Renal cortex interstitium (tissue), 11 donors: ENCODE measurements around the gene DCT. TPM values are rescaled to one million over a fixed set of nuclear protein-coding genes. Genes with fewer than 3 reads are reported as not detected.

Source experiments
- DNase-seq, 11 donors: peaks; one replicate each; pipeline ENCODE4 v3.0.0-alpha.2; 2013; ENCODE audit warnings: low read depth in 9 of 11, low spot score in 4 of 11; ENCODE audit errors: extremely low read depth in 1 of 11
- polyA plus RNA-seq, 3 donors: library from polyadenylated mRNA; unstranded; fragments of 120-200 nt; gene quantifications; one replicate each; pipeline ENCODE4 v1.2.1, GENCODE V29; 2013; ENCODE audit not compliant: insufficient read length in 3 of 3

The DCT gene
- polyA plus RNA-seq, 3 donors, result 0.26 to 0.39 (median 0.27) TPM

DNA sequence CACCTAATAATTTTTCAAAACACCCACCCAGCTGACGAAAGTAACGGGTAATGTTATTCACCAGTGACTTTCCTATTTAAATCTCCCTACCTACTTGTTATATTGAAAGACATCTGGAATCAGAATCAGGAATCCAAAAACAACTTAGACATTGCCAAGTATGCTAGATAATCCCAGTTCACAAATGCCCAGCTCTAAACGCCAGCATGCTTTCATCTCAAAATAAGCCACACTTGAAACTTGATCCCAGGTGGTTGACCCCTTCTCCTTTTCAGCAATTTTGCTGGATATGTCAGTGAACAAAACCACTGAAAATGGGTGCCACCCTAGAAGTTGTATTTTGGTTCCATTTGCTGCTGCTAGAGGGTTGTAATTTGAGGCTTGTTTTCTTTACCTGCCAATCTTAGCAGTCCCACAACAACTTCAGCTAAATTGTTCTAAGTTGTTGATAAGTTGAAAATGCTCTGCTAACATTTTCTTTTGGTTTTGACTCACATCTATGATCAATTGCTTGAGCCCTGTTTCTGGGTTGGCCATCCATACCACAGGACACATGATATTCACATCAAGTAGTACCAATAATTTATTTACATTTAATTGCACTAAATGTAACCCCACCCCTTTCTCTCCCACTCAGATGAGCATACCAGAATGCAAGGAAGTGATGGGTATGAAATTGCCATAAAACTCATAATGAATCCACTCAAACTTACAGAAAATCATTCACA is 66.4 kb downstream of the DCT start:
- no peak for DNase-seq

DNA sequence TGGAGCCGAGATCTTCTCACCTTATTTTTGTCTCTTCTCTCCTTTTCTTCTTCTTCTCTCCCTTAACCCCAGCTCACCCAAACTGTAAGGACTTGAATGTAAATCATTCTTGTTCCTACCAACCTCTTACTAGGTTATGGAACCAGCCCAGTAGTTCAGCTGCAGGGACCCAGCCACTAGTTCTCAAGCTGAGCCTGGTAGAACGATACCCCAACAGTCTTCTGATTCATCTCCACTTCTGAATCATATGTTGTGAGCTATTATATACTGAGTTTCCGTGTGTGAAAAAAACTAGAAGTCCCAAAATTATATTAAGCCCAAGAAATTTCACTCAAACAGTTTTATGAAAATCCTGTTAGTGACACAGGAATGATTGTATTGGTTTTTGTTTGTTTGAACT is 67.7 kb downstream of the DCT start:
- DNase-seq, result no peak

DNA sequence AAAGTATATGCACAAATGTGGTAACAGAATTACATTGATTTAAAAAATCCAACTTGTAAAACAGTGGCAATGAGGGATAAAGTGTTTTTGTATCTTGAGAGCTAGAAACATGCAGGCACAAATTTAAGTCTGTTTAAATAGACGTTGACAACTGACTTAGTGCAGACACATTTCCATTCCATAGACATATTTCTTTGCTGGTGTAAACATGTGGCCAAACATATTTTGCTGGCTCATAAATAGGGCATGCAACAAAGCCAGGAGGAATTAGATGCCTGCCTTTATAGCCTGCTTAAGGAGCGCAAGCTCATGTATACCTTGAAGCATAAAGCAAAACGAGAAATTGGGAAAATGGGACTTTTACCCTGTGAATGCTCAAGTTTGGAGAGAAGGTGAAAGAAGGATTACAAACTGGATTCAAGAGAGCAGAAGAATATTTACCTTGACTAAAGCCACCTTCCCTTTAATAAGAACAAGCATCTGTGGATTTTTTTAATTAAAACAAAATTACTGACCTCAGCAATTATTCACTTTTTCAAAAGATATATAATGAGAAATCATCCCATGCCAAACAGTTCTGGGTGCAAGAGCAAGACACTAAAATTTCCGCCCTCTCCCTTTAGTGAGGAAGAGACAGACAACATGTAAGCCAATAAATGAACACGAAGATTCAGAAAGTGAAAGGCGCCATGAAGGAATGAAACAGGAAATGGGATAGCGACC is 71.0 kb downstream of the DCT start:
- no peak for DNase-seq

DNA sequence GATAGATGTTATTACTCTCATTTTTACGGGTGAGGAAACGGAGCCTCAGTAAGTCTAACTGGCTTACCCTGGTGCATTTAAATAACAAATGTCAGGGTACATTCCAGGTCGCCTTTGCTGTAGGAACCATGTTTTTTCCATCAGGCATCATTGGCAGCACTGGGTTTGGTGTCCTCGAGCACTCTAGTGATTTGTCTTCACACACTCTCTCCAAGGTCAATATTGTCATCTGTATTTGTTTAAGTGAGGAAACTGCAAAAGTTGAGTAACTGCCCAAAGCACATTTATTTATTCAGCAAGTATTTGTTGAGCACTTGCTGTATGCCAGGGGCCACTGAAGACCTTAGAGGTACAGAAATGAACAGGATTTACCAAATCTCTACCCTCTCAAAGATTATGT is 78.6 kb downstream of the DCT start:
- DNase-seq, result no peak

DNA sequence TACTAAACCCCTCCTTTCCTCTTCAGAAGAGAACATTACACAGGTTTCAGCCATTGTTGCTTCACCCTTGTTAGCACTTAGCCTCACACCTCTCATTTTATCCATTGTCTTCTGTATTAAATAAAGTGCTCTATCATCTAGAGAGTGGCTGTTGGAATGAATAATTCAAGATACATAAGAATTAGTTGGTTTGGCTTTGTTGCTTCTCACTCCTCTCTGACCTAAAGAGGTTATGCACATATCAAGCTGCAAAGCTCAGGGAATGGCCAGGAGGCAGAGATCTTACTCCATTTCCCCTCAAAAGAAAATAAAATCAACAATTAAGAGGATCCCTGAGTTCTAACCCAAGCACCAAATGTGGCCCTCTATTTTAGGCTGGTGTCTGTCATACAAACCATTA is 79.7 kb downstream of the DCT start:
- no peak for DNase-seq

DNA sequence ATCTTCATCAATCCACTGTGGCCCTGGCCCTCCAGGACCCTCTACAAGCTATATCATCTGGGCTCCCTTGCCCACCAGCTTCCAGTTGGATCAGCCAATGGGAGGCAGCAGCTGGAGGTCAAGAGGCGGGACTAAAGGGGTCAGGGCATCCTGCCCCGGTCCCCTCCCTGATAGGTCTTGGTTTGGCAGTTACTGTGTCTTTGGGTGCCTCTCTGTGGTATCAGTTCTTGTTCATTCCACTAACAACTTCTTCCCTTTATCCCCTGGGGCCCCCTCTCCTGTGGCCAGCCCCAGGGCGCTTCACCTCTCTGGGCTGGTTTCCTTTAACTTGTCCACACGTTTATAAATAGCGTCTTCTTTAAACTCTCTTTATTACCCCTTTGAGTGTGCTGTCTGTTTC is 83.6 kb downstream of the DCT start:
- no peak for DNase-seq

DNA sequence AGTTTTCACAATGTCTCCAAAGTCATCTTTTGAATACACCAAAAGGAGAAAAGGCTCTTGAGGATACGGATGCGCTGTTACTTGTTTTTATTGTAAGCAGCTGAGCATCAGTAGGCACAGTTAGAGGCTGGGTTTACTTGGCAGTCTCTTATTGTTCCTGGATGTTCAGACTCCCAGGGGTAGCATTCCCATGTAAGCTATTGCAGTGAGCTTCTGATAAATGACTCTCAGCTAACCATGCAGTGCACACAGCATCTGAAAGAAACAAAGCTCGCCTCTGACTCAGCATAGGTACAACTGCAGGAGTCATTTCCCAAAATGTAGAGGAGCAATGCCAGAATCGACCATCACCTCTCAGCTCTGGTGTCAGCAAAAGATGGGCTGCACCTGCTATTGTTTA is 84.8 kb downstream of the DCT start:
- DNase-seq, result no peak

DNA sequence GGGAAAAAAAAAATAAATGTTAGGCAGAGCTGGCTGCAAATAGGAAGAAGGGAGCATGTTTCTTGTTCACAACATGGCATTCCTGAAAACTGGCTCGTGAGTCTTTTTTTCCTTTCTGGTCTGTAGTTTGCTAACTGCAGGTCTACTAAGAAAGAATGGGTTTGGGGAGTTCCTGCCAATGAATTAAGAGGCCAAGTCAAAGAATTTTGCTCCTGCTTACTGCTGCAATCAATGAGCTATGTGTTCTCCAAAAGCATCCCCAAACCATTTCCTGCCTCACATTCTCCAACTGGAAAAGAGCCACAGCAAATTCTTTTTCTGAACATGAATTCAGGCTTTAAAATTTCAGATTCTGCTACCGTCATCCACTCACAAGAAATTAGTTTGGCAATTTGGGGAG is 88.6 kb downstream of the DCT start:
- no peak for DNase-seq

DNA sequence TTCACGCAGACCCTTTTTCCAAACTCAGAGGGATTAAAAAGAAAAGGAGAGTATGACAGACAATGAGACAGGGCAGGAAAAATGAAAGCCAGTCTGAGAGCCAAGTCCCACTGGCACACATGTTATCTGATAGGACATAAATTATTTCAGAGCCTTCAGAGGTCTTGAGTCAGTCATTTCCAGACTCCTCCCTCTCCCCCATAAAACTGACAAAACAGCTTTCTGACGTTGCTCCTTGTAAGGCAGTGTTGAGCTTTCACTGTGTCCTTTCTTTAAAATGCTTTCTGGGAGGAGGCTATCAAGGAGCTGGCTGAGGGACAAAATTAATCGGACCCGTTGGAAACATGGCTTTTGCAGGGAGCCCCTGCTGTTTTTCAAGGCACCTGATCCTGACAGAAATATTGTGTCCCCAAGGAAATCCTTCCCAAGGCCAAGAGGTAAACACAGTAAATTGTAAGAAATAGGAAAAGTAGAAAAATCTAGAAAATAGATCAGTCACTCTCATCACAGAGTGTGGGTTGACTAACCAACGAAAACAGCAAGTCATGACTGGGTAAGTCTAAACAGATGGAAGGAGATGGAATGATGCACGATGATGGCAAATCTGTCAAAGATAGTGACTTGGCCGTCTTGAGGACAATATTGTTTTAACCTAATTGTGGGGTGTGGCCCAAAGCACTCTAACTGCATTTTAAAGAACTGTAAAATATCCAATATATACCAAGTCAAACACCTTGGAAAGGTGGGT is 89.7 kb downstream of the DCT start:
- DNase-seq, result peak in 3 of 11 donors; percentile 6 to 11 (median 9)

DNA sequence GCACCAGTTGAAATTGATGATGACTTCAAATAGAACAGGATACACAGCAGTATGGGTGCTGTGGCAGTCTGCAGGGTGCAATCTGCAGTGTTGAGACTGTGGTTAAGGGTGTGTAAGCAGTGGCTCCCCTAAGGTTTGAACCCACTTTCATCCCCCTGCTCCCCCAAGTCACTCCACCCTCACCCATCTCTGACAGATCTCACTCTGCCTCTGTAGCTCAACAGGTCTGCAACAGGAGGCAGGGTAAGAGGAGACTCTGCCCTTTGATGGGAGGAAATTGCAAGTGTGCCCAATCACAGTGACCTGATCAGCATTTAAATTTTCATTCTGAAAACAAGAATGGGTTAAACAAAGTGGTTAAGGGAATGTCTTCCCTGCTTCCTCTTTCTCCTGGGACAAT is 92.4 kb downstream of the DCT start:
- DNase-seq, result no peak

Other genes starting within 250 kb of the DCT start
- 10 to 100 TPM; 18.8 to 21.6 (median 21.0) TPM for gene TGDS, start 116.5 kb upstream of the DCT start, polyA plus RNA-seq
- 1 to 10 TPM; 8.1 to 9.9 (median 8.1) TPM for gene GPR180, start 122.2 kb upstream of the DCT start, polyA plus RNA-seq
- gene SOX21, start 232.9 kb upstream of the DCT start, polyA plus RNA-seq, result under 1 TPM; 0.15 to 0.28 (median 0.27) TPM